RWPE1 (cell line): ENCODE measurements around the gene AUTS2.

Source experiments
- CTCF ChIA-PET: fragments of 350-600 bp; sonication (Branson Sonifier 250); formaldehyde crosslinking; extraction: SDS; loops from one replicate; lab custom pipeline; 2021; lab: Yijun Ruan, JAX
- POLR2A ChIA-PET: fragments of 400-600 bp; formaldehyde crosslinking; extraction: SDS; loops from one replicate; lab custom pipeline; 2020; ENCODE audit warnings: antibody characterized with exemption; ENCODE audit not compliant: low non-redundant PET; lab: Yijun Ruan, JAX
- DNase-seq: peaks from one replicate; pipeline ENCODE4 v3.0.0; 2012; ENCODE audit warnings: low spot score
- H3K27ac ChIP-seq: fragments of 450-650 bp; 2 replicates; pipeline ENCODE4 v1.5.1; 2017
- CTCF ChIP-seq: fragments of 450-650 bp; conservative IDR thresholded peaks from 2 replicates; pipeline ENCODE4 v1.5.1; 2017; ENCODE audit warnings: low read depth, mild to moderate bottlenecking

The AUTS2 gene

GRCh38 chr7:69665369-69665768, 67.1 kb downstream of the AUTS2 start:
- H3K27ac ChIP-seq, result no peak overlapping the region
- TF ChIP-seq CTCF, result no peak
- ChIA-PET POLR2A (no interaction called here), CTCF (no interaction called here)
- no peak for DNase-seq

GRCh38 chr7:69668339-69668870, 70.1 kb downstream of the AUTS2 start:
- no peak for DNase-seq
- ChIA-PET CTCF (no interaction called here), POLR2A (no interaction called here)
- TF ChIP-seq CTCF, result no peak
- H3K27ac ChIP-seq, result no peak overlapping the region

- H3K27ac ChIP-seq, result no peak overlapping the region
- no peak for TF ChIP-seq CTCF
- ChIA-PET CTCF (no interaction called here), POLR2A (no interaction called here)
- DNase-seq, result no peak
Observed at GRCh38 chr7:69670701-69671100, 72.4 kb downstream of the AUTS2 start.

GRCh38 chr7:69673074-69673473, 74.8 kb downstream of the AUTS2 start:
- ChIA-PET CTCF (no interaction called here), POLR2A (no interaction called here)
- no peak for TF ChIP-seq CTCF
- DNase-seq, result no peak
- H3K27ac ChIP-seq, result no peak overlapping the region

- H3K27ac ChIP-seq, result no peak overlapping the region
- no peak for DNase-seq
- no peak for TF ChIP-seq CTCF
- ChIA-PET POLR2A (no interaction called here), CTCF (no interaction called here)
Observed at GRCh38 chr7:69674701-69675182, 76.5 kb downstream of the AUTS2 start.

GRCh38 chr7:69676247-69676646, 78.0 kb downstream of the AUTS2 start:
- ChIA-PET POLR2A (no interaction called here), CTCF (no interaction called here)
- no peak for DNase-seq

More at GRCh38 chr7:69676247-69676646, 78.0 kb downstream of the AUTS2 start:
- no peak for TF ChIP-seq CTCF
- no peak overlapping the region for H3K27ac ChIP-seq
